GM19351 (cell line): ENCODE results near the gene ZNF578.
"Not testable (repeated sequence)": the region's sequence is repeated elsewhere in the genome, so short reads cannot be mapped to it uniquely, and the experiment has no call there.

ENCODE experiments used
- ATAC-seq: cut with Tn5 transposase; IDR thresholded peaks from one replicate; pipeline ENCODE4 v1.9.1; 2021; ENCODE audit warnings: mild to moderate bottlenecking, moderate library complexity; ENCODE audit not compliant: unreplicated experiment

The ZNF578 gene

DNA sequence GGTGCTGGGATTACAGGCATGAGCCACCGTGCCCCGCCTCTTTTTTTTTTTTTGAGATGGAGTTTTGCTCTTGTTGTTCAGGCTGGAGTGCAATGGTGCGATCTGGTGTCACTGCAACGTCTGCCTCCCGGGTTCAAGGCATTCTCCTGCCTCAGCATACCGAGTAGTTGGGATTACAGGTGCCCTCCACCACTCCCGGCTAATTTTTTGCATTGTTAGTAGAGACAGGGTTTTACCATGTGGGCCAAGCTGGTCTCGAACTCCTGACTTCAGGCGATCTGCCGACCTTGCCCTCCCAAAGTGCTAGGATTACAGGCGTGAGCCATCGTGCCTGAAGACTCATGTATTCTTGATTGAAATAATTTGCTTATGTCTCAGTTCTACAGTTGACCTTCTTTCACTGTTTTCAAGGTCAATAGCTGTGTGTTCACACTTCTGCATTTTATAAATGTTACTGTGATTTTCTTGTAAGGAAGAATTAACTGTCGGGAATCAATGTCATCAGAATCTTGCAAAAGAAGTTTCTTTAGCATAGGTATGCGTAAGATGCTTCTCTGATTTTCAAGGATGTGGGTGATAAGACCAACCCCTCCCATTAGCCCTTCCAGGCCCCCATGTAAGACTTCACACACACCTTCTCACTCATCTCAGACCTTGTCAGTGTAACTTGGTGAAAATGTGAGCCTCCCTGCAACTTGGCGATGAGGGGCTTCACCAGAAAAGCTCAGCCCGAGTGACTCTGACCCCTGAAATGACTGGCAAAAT is 104.1 kb downstream of the ZNF578 start:
- no peak for ATAC-seq

DNA sequence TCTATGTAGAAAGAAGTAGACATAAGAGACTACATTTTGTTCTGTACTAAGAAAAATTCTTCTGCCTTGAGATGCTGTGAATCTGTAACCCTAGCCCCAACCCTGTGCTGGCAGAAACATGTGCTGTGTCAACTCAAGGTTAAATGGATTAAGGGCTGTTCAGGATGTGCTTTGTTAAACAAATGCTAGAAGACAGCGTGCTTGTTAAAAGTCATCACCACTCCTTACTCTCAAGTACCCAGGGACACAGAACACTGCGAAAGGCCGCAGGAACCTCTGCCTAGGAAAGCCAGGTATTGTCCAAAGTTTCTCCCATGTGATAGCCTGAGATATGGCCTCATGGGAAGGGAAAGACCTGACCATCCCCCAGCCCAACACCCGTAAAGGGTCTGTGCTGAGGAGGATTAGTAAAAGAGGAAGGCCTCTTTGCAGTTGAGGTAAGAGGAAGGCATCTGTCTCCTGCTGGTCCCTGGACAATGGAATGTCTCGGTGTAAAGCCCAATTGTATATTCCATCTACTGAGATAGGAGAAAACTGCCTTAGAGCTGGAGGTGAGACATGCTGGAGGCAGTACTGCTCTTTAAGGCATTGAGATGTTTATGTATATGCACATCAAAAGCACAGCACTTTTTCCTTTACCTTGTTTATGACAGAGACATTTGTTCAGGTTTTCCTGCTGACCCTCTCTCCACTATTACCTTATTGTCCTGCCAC is 105.5 kb downstream of the ZNF578 start:
- not testable (repeated sequence) for ATAC-seq

DNA sequence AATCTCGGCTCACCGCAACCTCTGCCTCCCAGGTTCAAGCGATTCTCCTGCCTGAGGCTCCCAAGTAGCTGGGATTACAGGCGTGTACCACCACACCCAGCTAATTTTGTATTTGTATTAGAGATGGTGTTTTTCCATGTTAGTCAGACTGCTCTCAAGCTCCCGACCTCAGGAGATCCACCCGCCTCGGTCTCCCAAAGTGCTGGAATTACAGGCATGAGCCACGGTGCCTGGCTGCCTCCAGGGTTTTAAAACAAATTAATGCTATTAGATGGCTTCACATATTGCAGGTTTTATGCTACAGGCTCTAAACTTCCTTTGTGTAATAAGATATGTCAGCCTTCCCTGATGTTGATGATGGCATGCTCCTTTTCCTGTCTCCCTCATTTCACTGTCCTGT is 108.3 kb downstream of the ZNF578 start:
- not testable (repeated sequence) for ATAC-seq
